GM21786 (cell line): ENCODE results near the gene UQCRC1.
A peak's percentile ranks its signal among the peaks of the same experiment; 100 is the strongest.

Experiments
- ATAC-seq: cut with Tn5 transposase; IDR thresholded peaks from one replicate; pipeline ENCODE4 v1.9.1; 2021; ENCODE audit not compliant: unreplicated experiment

The UQCRC1 gene

DNA sequence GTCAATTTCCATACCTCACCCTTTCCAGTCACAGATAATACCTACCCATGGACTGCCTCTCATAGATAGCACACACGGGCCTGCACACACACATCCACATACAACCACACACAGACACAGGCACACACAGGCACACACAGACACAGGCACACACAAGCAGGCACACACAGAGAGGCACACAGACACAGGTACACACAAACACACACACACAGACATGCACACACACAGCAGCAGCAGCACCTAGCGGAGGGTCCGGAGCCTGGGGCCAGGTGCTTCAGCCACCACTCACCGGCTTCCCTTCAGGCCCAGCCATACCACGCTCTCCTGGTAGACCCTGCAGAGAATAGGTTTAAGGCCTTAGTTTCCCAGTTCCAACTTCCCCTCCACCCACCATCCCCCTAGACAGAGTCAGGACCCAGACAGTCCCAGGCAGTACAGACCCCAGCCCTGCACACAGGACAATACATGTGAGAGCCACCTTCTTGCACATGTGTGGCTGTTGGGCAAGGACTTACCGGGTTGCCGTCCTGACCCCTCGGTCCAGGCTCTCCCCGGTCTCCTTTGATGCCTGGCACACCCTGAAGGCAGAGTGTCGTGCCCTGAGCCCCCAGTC, 35.4 kb downstream of the UQCRC1 start:
- ATAC-seq: no peak

DNA sequence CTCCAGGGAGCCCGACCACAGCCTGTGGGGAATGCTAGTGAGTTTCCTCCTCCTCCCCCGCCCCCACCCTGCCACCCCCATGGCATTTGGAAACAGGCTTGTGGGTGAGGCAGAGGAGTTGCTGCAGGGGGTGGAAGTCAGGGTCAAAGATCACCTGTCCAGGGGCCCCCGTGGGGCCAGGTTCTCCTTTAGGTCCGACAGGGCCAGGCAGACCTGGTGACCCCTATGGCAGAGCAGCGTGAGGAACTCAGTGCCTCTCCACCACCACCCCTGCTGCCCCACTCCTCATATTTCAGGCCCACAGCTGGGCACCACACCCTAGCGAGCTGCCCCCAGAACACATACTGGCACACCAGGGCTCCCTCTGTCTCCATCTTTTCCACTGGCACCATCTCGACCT, 36.9 kb downstream of the UQCRC1 start:
- no peak for ATAC-seq

DNA sequence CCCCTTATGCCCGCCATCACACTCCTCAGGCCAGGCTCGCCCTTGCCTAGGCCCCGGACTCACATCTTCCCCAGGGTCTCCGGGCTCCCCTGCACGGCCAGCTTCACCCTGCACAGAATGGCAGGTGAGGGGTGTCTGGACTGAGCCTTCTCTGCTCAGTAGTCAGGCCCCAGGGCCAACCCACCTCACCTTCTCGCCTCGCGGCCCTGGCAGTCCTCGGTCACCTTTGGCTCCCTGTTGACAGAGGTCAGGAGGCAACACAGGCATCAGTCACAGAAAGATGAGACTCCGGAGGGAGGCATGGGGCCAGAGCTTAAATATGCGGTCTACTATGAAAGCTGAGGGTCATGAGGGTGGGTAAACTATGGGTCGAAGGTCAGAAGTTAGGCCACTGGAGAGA, 37.5 kb downstream of the UQCRC1 start:
- ATAC-seq: no peak

DNA sequence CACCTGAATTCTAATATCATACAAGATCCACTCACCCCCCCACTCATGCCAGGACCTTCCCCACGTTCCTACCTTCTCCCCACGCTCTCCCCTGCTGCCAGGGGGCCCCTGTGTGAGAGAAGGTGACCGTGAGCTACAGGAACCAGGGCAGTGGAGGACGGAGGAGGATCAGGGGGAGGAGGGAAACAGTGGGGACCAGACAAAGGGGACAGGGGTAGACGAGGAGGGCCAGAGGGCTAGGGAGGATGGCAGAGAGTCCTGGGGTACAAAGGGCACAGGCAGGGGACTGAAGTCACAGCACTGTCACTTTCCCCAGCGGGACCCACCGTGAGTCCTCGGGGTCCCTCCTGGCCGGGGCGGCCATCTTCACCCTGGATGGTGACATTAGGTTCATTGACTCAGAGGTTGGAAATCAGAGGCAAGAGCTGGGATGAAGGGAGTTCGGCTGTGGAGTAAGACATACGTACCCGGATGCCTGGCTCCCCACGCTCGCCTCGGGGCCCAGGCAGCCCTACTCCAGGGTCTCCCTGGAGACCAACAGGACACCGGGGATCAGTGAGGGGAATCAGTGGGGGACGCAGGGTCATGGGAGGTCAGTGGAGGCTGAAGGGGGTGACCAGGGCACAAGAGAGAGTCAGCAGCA, 39.5 kb downstream of the UQCRC1 start:
- no peak for ATAC-seq

DNA sequence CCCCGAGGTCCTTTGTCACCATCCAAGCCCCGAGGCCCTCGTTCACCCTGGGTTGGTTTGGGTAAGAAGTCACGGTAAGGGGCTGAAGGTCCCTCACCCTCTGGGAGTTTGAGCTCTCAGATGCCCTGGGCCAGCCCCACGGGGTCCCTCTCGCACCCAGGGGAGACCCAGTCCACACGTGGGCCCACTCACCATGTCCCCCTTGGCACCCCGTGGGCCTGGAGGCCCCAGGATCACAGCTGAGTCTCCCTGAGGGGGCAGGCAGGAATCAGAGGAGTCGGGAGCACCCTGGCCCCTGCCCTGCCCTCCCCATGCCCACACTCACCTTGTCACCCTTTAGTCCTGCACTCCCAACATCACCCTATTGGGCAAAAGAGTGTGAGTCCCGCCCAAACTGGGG, 40.0 kb downstream of the UQCRC1 start:
- no peak for ATAC-seq

DNA sequence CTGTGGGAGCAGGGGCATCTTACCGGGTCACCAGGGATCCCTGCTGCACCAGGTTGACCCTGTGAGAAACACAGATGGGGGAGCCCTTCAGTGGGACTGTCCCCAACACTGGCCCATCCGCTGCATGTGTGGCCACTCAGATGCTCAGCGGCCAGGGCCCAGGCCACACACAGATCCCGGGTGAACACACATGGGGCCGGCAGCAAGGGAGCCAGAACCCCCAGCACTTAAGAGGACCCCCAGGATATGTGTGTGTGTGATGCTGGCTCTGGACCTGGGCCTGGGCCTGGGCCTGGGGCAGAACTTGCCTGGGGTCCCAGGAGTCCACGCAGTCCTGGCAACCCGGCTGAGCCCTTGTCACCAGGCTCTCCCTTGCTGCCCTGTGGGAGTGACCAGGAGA, 41.0 kb downstream of the UQCRC1 start:
- no peak for ATAC-seq

DNA sequence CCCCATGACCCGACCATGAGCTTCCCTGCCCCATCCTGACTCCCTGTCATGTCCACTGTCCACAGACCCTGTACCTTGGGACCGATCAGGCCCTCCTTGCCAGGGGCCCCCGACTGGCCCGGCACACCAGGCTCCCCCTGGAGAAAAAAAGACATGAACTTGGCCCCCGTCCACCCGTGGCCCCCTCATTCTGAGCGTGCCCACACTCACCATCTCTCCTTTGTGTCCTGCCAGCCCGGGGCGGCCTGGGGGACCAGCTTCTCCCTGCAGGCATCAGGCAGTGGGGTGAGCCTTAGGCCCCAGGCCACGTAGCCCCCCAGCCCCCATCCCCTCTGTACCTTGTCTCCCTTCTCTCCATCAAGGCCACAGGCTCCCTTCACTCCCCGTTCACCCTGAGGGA, 41.9 kb downstream of the UQCRC1 start:
- ATAC-seq: no peak

DNA sequence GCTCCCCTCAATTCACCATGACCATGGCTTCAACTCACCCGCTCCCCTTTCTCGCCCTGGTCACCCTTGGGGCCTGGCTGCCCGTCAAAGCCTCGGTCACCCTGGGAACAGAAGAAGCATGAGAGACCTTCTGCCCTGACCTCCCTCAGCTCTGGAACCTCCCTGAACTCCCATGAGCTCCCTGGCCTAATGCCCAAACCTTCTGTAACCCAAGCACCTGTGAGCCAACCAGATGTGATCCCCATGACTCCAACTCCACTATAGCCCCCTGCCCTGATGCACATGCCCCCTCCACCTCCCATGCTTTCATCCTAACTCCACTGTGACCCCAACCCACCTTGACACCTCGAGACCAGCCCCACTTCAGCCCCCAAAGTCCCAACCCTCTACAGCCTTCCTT, 42.4 kb downstream of the UQCRC1 start:
- ATAC-seq: no peak

DNA sequence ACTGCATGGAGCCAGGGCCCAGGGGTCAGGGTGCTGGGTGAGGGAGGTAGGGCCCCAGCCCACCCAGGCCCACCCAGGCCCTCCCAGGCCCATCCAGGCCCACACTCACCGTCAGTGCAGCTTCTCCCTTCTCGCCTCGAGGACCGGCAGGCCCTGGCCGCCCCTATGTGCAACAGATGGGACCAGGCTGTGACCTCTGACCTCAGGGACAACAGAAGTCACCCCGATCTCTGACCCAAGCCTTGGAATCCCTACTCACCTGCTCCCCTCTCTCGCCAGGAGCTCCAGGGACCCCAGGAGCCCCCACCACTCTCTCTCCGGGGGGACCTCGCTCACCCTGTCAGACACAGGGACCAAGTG, 43.1 kb downstream of the UQCRC1 start:
- no peak for ATAC-seq

DNA sequence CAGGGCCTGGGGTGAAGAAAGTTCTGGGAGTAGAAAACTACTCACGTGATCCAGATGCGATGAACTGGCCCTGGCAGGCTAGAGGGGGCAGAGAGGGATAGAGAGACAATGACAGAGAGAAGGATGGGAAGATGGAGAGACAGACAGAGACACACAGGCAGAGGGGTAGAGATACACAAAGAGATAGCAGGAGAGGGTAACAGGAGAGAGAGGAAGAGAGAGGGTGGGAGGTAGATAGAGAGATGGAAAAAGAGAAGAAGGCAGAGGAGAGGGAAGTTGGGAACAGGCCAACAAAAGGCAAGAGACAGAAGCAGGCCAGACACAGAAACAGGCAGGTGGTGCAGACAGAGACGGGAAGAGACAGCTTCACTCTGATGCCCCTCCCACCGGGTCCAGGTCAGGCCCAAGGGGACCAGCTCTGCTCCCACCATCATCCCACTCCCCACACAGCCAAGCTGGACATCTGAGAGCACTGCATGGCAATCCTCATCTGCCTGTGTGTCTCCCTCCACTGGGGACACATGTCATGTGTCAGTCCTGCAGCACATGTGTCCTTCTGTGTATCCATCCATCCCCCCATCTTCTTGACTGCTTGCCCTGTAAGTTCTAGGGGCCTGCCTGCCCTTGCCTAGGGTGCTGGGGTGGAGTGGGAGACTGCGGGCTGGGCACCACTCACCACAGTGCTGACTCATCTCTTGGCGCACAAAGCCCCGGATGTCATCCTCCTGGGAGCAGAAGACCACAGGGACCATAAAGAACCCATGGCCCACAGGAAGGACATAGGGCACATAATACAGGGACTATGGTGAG, 43.6 kb downstream of the UQCRC1 start:
- no peak for ATAC-seq

DNA sequence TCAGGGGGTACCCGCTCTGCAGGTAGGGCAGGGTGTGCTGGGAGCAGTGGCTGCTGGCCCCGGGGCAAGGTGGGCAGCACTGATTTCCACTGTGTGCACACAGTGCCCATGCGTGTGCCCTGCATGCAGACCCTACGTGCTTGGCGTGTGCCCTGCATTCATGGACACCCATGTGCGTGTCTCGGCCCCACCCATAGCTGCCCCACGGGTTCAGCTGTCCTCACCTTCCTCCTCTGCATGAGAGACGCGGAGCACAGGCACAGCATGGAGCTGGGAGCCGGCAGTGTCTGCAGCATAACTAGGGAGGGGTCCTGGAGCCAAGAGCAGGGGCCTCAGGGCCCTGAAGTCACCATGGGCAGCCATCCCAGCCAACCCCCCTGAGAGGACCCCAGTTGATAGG, 44.3 kb downstream of the UQCRC1 start:
- ATAC-seq: no peak

DNA sequence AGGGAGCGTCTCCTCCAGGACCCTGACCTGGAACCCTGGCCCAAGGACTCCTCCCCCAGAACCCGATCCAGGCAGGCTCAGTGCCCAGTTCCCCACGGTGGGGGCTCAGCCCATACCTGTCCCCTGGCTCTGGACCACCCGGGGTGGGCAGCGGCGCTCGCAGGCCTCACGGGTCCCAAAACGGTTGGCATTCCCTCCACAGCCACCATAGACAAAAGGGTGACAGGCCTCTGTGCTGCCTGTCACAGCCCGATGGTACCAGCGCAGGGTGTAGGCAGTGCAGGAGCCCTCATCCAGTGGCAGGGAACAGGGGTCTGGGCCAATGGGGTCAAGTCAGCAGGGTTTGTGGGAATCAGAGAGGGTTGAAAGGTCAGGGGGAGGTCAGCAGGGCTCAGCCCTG, 44.8 kb downstream of the UQCRC1 start:
- ATAC-seq: no peak

DNA sequence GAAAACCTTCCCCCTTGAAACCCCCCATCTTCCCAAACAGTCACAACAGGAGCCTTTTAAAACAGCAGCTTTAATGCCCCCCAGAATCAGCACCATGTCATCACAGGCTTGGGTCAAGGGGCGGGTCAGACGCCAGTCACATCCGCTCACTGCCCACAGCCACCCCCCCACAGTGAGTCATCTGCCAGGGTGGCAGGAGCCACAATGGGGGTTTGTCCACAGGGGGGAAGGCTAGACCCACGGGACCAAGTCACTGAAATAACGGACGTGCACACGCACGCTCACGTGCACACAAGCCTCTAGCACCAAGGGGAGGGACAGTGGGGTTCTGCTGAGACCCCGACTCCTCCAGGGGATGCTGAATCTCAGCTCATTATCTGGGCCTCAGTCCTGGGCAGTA, 45.4 kb downstream of the UQCRC1 start:
- ATAC-seq: no peak

DNA sequence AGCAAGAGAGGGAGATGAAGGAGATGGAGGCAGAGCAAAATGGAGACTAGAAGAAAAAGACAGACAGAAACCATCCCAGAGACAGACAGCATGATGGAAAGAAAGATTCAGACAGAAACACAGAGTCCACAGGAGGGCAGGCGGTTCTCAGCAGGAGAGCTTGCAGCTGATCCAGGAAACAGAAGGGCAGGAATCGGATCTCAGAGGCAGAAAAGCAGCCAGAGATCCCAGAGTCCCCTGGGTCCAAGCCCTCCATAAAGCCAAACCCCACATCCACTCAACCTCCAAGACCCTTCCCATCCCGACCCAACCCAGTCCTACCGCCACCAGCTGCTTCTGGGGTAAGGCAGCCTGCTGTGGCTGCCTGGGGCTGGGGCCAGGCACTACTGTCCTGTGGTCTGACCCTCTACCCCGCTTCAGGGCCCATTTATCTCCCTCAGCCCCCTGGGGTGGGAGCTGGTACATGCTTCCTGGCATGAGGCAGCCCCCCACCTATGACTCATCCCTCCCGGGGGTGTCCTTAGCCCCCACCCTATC, 46.0 kb downstream of the UQCRC1 start, which contains the start of gene UCN2:
Gene UCN2 (minus strand): TSS at position 400 of the 537 bp plus-strand sequence. CDS start 657 bp downstream, outside the sequence.
- no peak for ATAC-seq

DNA sequence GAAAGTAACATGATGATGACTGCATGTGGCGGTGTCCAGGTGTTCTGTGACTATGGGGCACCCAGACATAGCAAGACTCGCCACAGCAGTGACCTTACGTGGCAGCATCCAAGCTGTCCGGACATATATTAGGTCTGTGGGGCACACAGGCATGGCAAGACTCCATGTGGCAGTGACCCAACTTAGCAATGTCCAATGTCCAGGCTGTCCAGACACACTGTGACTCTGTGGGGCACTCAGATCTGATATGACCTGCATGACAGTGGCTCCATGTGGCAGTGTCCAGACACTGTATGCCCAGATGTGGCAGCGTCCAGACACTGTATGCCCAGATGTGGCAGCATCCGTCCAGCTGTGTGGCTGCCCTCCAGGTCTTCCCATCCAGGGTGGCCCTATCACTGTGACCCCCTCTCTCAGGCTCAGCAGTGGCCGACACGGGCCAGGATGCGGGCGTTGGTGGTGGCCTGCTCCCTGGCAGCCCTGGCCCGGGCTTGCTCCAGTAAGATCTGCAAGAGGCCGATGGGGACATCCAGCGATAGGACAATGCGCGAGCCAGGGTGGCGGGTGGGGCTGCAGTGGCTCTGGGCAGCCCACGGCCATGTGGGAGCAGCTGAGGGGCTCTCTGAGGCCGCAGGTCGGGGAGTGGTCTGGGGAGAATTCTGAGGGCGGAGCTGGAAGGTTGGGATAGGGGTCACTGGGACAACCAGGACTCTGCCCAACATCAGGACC, 46.9 kb downstream of the UQCRC1 start:
- ATAC-seq: no peak

DNA sequence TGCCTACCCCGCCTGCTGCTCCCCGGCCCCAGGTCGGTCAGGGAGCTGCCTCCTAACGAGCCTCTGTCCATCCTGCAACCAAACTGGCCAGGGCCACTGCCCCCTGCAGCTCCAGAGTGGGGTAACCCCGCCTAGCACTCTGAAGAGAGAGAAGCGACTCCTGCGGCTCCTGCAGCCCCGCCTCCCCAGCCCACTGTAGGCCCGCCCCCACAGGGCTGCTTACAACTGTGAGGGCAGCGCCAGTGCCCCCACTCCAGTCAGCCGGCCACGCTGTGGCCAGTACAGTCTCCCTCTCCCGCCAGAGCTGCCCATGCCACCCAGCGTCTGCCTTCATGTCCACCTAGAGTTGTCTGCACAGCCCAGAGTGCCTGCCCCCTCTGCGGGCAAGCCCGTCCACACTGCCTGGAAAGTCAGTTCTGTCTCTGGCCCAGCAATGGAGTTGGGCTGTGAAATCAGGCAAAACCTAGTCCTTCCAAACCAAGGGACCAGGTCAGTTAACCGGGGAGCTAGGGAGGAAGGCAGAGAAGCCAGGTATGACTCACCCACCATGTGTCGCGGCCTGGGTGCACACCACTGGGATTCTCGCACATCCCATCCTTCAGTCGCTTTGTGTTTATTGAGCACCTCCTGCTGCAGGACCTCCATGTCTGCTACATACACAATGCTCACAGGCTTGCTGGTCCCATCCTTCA, 48.3 kb downstream of the UQCRC1 start:
- ATAC-seq: no peak

DNA sequence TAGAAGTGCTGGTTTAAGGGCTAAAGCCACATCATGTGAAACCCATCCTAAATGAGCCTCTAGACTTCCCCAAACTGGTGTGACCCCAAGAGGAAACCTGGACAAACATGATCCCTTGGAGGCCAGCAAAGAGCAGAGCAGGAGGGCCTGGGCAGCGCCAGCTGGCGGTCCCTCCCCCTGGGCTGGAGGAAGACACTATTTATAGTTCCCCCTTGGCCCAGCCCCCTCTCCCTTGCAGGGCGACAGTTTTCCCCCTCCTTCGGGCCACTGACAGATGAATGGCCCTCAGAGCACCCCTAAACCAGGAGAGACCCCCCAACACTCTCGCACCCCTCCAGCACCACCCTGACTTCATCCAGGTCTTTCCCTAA, 48.8 kb downstream of the UQCRC1 start:
- no peak for ATAC-seq

DNA sequence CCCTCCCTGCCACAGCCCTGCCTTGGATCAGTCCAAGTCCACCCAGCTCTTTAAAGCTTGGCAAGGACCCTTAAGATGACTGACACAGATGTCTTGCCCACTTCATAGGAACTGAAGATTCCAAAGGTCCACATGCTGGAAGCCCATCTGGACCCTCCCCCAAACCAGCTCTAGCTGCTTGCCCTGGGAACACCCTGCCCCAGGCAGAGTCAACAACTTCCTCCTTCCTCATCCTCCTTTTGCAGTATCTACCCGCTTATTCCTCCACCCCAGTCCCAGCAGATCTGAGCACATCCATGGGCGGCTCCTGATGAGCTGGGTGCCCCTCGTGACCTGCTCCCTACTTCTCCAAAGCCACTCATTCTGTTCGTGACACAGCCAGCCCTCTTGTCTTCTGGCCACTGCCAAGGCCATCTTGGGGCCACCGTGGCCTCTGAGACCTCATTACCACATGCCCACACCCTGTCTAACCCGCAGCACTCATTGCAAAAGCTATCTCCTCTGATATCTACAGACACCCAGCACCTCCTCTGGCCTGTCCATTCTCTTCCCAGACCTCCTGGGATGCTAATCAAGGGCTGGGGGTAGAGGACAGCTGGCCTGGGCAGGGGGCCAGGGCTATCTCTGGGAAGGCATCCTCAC, 50.8 kb downstream of the UQCRC1 start:
- ATAC-seq: no peak

DNA sequence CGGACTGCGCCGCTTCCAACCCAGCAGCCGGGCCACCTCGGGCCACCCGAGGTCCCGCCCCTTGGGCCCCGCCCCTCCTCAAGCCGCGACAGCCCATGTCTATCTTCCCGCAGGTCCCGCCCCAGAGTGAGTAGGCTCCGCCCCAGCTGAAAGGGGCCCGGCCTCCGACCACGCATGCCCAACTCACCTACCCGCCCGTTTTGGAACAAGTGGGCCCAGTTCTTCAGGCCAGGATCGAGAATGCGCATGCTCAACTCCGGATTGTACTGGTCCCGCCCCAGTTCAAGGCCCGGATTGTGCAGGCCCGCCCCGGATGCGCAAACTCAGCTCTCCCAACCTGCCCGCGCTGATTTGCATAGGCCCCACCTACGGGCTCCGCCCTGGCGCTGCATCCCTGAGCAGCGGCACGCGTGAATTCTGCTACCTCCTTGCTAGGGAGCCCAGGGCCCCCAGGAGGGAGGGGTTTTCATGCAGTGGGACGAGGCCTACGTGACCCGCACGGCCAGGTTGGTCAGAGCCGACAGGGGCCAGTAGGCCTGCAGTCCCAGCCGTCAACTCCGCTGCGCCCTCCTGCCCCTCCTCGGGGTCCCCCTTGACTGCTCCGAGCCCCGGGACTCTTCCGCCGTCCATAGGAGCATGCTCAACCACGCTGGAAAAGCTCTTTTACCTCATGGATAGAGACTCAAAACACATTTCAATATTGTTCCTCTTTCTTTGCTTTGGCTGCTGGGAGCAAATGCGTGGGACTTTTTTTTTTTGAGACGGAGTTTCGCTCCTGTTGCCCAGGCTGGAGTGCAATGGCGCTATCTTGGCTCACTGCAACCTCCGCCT, 52.4 kb downstream of the UQCRC1 start, which contains the start of gene PFKFB4:
Gene PFKFB4 (minus strand): TSS at position 8 of the 831 bp plus-strand sequence. CDS start 26 bp downstream, outside the sequence.
- ATAC-seq: peak; percentile 77
